ENCODE results near the gene ANKRD39. TPM values are rescaled to one million over a fixed set of nuclear protein-coding genes. Genes with fewer than 3 reads are reported as not detected.

The ANKRD39 gene
- total RNA-seq, 2 experiments from 2014 or later = 25.0 to 27.3 TPM

DNA sequence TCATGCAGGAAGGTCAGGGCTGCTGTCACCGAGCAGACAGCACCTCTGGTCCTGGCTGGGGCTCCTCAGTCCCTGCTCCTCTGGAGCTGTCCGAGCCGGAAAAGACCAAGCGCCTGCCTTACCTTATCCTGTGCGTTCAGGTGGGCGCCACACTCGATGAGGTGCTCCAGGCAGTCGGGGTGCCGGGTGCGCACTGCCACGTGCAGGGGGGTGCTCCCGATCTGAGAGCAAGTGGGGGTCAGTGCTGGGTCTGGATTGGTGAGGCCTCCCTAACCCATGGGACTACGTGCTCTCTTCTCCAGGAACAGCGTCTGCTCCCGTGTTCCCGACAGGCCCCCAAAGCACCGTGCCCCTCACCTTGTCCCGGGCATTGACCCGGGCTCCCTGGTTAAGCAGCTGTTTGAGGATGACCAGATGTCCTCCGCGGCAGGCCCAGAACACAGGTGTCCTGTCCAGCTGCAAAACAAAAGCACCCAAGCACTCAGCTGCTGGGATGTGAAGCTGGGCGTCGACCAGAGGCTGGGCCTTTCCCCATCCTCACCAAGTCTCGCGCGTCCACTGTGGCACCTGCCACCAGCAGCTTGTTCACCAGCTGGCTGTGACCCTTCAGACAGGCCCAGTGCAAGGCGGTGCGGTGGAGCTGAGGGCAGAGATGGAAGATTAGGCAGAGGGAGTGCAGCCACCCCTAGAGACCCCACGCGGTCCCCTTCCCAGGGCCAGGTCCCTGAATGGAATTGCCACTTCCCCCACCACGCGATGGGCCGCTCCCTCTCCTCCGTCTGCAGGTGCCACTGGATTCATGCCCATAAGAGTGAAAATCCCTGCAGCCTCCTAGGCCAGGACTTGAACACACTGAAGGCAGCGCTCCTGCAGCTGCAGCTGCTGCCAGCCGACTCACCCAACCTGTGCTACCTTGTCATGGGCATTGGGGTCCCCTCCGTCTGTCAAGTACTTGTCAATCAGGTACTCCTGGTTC lies 17.7 kb downstream of the ANKRD39 start:
- CTCF ChIA-PET = interaction anchor here (1.1 to 1.7 kb wide), 5 partner anchors 16 to 122 kb away, joined by 3 to 9 read pairs (median 5); partner anchors contain the start of gene ANKRD39
- intact Hi-C loops (cut with micrococcal nuclease) = loop anchor here (1.0 to 2.0 kb wide), 2 partner anchors 18 to 23 kb away; partner anchors contain the start of genes ANKRD39 and CNNM3
- Mint-ChIP-seq H3K27ac (no peak overlapping the region), H3K36me3 (ENCODE audit: low read depth) (peaks cover 12% of the 10 kb centered on the region), H3K9me3 (no peaks in the 10 kb centered on the region), H3K27me3 (ENCODE audit: low read depth) (no peaks in the 10 kb centered on the region), H3K4me3 (no peak overlapping the region), H3K4me1 (ENCODE audit: low read depth) (peaks cover 11% of the 10 kb centered on the region)
- DNase-seq = no peak

DNA sequence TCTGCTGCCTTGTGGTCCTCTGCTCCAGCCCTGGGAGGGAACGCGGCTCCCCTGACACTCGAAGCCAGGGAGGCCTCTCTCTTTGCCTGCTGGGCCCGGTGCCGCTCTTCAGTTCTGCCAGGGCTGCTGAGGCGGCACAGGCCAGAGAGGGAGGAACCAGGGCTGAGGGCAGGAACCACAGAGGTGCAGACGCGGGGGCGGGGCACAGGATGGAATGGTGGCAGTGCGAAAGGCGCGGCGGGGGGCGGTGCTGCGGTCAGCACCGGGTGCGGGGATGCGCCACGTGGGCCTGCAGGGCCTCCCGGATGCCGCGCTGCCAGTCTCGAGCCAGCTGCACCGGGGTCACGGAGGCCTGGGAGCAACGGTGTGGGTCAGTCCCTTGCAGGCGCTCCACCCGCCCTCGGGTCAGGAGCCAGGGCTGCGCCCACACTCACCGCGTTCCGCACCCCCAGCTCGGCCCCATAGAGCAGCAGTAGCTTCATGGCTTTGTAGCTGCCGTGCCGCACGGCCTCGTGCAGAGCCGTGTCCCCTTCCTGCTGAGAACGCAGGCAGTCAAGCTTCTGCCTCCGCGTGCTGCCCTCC lies 18.4 kb downstream of the ANKRD39 start:
- no peaks in the 10 kb centered on the region for H3K9me3 Mint-ChIP-seq
- intact Hi-C loops (cut with micrococcal nuclease) = loop anchor here (1.0 to 2.0 kb wide), 2 partner anchors 19 to 23 kb away; partner anchors contain the start of genes ANKRD39 and CNNM3
- no peak overlapping the region for H3K27ac Mint-ChIP-seq
- peaks cover 11% of the 10 kb centered on the region for H3K4me1 Mint-ChIP-seq (ENCODE audit: low read depth)
- no peaks in the 10 kb centered on the region for H3K27me3 Mint-ChIP-seq (ENCODE audit: low read depth)
- CTCF ChIA-PET = interaction anchor here (1.1 to 1.7 kb wide), 4 partner anchors 17 to 123 kb away, joined by 3 to 9 read pairs (median 6); partner anchors contain the start of gene ANKRD39
- DNase-seq = peak; percentile 89
- H3K36me3 Mint-ChIP-seq (ENCODE audit: low read depth) = peaks cover 9% of the 10 kb centered on the region
- peak overlapping the region; percentile 49 for H3K4me3 Mint-ChIP-seq

DNA sequence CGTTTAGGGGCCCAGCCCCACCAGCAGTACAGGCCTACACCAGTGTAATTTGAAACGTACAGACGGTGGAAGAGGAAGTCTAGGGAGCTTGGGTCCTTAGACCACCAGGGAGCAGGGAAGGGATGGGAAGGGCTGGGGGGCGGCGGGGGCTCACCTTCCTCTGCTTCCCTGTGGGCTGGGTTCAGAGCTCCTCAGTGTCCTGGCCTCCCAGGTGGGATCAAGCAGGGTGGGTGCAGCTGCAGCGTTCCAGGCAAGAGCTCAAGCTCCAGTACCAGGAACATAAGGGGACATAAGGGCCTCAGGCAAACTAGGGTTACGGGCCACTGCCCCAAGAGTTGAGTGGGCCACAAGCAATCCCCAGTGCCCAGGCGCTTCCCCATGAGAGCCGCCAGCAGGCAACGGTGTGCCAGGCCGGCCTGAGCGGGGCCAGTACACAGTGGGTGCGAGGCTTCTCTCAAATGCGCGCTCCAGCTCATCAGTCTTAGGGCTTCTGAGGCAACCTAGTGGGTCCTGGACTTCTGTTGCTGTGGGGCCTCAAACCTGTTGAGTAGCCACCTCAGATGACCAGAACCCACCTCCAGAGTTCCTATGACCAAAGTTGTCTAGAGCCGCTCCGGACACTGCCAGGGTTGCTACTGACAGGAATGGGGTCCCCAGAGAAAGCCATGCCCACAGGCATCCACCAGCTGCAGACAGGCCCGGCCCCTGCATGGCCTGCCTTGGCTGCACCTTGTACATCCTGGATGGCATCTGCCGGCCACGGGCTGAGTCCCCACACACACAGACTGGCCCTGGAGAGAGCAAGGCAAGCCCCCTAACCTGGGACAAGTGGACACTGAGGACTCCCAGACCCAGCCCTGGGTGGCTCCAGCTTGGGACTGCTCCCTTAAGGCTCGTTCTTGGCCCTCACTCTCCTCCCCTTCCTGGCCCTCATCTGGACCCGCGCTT lies 19.2 kb downstream of the ANKRD39 start:
- no peaks in the 10 kb centered on the region for H3K27me3 Mint-ChIP-seq (ENCODE audit: low read depth)
- peaks cover 11% of the 10 kb centered on the region for H3K4me1 Mint-ChIP-seq (ENCODE audit: low read depth)
- H3K27ac Mint-ChIP-seq = no peak overlapping the region
- peaks cover 11% of the 10 kb centered on the region for H3K36me3 Mint-ChIP-seq (ENCODE audit: low read depth)
- intact Hi-C loops (cut with micrococcal nuclease) = loop anchor here (1.0 to 2.0 kb wide), 2 partner anchors 20 to 22 kb away; partner anchors contain the start of genes ANKRD39 and CNNM3
- H3K9me3 Mint-ChIP-seq = no peaks in the 10 kb centered on the region
- CTCF ChIA-PET = no interaction called here
- no peak for DNase-seq
- H3K4me3 Mint-ChIP-seq = peak overlapping the region; percentile 49

DNA sequence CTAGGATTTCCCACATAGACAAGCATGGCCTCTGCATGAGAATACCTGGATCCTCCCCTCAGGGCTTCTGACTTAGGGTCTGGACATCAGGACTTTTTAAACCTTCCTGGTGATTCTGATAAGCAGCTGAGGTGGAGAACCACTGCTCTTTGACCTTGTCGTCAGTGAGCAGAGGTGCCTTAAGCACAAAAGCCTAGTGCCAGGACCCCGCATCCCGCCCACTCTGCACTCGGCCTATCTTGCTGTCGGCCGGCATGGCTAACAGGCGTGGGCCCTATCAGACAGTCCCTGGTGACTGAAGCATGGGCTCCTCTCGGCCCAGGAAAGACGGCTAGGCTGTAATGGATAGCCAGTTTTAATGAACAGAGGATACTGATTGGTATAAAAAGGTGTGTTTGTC lies 20.2 kb downstream of the ANKRD39 start:
- H3K27me3 Mint-ChIP-seq (ENCODE audit: low read depth) = no peaks in the 10 kb centered on the region
- no peaks in the 10 kb centered on the region for H3K9me3 Mint-ChIP-seq
- H3K27ac Mint-ChIP-seq = no peak overlapping the region
- H3K36me3 Mint-ChIP-seq (ENCODE audit: low read depth) = peaks cover 11% of the 10 kb centered on the region
- intact Hi-C loops (cut with micrococcal nuclease) = no loop called here
- H3K4me3 Mint-ChIP-seq = no peak overlapping the region
- CTCF ChIA-PET = no interaction called here
- no peak for DNase-seq
- peaks cover 11% of the 10 kb centered on the region for H3K4me1 Mint-ChIP-seq (ENCODE audit: low read depth)

DNA sequence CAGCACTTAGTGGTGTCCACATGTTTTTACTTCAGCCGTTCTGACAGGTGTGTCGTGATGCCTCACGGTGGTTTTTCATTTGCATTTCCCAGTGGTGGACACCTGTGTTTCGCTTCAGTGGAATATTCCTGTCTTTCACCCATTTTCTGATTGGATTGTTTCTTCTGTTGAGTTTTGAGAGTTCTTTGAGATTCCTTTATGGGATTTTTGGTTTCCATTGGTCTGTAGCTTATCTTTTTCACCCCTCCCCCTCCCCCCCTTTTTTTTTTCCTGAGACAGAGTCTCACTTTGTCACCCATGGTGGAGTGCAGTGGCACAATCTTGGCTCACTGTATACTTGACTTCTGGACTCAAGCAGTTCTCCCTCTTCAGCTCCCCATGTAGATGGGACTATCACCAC lies 22.0 kb downstream of the ANKRD39 start:
- CTCF ChIA-PET = interaction anchor here (0.6 kb wide), 2 partner anchors 115 to 221 kb away, joined by 3 read pairs; no protein-coding TSS in a partner anchor
- no peak for DNase-seq
- no peaks in the 10 kb centered on the region for H3K27me3 Mint-ChIP-seq (ENCODE audit: low read depth)
- H3K4me1 Mint-ChIP-seq (ENCODE audit: low read depth) = peaks cover 11% of the 10 kb centered on the region
- H3K36me3 Mint-ChIP-seq (ENCODE audit: low read depth) = peaks cover 12% of the 10 kb centered on the region
- H3K27ac Mint-ChIP-seq = no peak overlapping the region
- intact Hi-C loops (cut with micrococcal nuclease) = no loop called here
- no peaks in the 10 kb centered on the region for H3K9me3 Mint-ChIP-seq
- no peak overlapping the region for H3K4me3 Mint-ChIP-seq

DNA sequence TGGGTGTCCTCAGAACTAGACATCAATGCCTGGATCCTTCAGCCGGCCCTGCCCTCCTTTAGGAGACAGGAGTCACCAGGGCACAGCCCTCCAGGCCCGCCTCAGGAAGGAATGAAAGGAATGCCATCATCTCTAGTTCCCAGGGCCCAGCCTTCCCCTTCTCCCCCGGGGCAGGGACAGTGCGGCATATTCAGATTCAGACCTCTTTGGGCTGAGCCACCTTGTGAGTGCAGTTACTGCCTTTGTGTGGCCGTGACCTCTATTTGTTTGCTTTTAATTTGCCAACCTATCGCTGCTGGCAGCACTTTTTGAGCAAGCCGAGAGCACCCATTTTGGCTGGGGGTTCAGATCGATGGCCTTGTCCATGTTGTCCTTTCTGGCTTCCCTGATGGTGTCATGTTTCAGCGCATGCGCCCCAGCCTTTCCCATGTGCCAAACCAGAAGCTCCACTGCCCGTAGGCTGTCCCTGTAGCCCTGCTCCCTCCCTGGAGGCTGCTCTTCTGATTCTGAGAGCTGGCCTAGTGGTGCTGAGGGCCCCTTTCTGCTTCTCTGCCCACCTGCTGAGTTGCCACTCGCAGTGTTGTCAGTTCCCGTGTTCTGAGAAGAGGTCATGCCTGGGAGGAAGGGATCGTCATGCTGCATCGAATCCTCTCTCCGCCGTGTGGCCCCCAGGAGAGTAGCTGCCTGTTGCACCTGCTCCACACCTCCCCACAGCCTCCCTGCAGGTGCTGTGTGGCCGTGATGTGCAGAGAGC lies 24.9 kb downstream of the ANKRD39 start:
- CTCF ChIA-PET = interaction anchor here (0.8 to 1.6 kb wide), 2 partner anchors 25 to 29 kb away, joined by 4 to 10 read pairs; partner anchors contain the start of gene ANKRD39
- H3K9me3 Mint-ChIP-seq = no peaks in the 10 kb centered on the region
- H3K4me3 Mint-ChIP-seq = no peak overlapping the region
- H3K36me3 Mint-ChIP-seq (ENCODE audit: low read depth) = peaks cover 10% of the 10 kb centered on the region
- H3K4me1 Mint-ChIP-seq (ENCODE audit: low read depth) = no peaks in the 10 kb centered on the region
- no peak overlapping the region for H3K27ac Mint-ChIP-seq
- DNase-seq = no peak
- no peaks in the 10 kb centered on the region for H3K27me3 Mint-ChIP-seq (ENCODE audit: low read depth)
- intact Hi-C loops (cut with micrococcal nuclease) = no loop called here

DNA sequence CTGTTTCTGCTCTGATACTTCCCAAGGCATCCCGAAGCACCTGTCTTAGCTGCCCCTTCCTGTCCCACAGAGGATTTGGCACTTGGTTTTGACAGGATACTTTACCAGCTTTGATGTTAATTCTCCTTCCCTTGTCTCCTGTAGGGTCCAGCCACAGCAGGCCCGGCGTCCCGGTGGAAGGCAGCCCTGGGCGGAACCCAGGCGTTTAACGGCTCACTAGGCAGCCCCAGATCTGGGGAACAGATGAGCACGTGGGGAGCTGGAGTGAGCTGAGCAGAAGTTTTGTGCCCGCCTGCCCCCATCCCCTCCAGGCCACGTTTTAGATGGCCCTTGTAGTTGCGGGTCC lies 25.4 kb downstream of the ANKRD39 start:
- CTCF ChIA-PET = interaction anchor here (0.8 kb wide), 1 partner anchor 30 kb away, joined by 4 read pairs; no protein-coding TSS in a partner anchor
- no peaks in the 10 kb centered on the region for H3K27me3 Mint-ChIP-seq (ENCODE audit: low read depth)
- H3K4me1 Mint-ChIP-seq (ENCODE audit: low read depth) = no peaks in the 10 kb centered on the region
- DNase-seq = no peak
- no peak overlapping the region for H3K27ac Mint-ChIP-seq
- no peak overlapping the region for H3K4me3 Mint-ChIP-seq
- H3K36me3 Mint-ChIP-seq (ENCODE audit: low read depth) = peaks cover 10% of the 10 kb centered on the region
- intact Hi-C loops (cut with micrococcal nuclease) = no loop called here
- H3K9me3 Mint-ChIP-seq = no peaks in the 10 kb centered on the region

DNA sequence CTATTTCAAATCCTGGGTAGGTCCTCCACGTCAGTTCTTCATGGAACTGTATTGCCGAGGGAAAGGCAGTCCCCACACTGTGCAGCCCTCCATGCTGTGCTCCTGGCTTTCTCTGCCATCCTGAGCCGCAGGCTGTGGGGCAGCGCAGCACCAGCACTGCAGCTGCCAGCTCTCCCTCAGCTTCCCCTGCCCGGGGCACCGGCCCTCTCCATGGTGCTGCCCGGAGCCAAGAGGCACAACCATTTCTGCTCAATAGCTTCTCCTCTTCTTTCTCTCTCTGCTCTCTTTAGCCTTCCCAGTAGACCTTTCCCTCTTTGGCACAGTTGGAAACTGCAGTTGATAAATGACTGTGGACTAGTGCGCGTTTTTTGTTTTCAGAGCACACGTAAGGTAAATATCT lies 26.1 kb downstream of the ANKRD39 start:
- Mint-ChIP-seq H3K4me1 (ENCODE audit: low read depth) (no peaks in the 10 kb centered on the region), H3K27ac (no peak overlapping the region), H3K27me3 (ENCODE audit: low read depth) (no peaks in the 10 kb centered on the region), H3K9me3 (no peaks in the 10 kb centered on the region), H3K36me3 (ENCODE audit: low read depth) (peaks cover 11% of the 10 kb centered on the region), H3K4me3 (no peak overlapping the region)
- intact Hi-C loops (cut with micrococcal nuclease) = no loop called here
- DNase-seq = no peak
- CTCF ChIA-PET = no interaction called here

DNA sequence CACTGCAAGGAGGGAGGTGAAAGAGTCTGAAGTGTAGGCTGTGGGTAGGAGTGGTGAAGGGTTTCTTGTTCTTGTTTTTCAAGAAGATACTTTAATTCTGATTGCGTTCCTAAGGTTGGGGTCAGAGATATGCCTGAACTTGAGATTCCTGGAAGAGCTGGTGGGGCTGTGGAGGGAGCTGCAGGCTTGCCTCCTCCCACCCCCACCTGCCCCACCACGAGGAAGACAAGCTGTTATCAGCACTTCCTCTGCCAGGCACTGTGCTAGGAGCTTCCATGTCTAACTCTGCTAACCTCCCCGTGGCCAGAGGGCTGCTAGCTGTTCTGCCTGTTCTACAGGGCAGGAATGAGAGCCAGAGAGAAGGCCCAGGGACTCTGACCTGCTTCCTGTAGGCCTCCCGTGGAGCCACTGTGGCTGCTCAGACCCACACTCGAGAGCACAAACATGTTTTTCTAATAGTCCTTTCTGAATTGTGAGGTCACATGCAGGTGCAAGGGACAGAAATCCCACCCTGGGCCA lies 27.7 kb downstream of the ANKRD39 start:
- no peak overlapping the region for H3K4me3 Mint-ChIP-seq
- H3K27me3 Mint-ChIP-seq (ENCODE audit: low read depth) = no peaks in the 10 kb centered on the region
- intact Hi-C loops (cut with micrococcal nuclease) = no loop called here
- no peaks in the 10 kb centered on the region for H3K4me1 Mint-ChIP-seq (ENCODE audit: low read depth)
- H3K36me3 Mint-ChIP-seq (ENCODE audit: low read depth) = peaks cover 11% of the 10 kb centered on the region
- no peaks in the 10 kb centered on the region for H3K9me3 Mint-ChIP-seq
- no peak overlapping the region for H3K27ac Mint-ChIP-seq
- no peak for DNase-seq
- CTCF ChIA-PET = no interaction called here

DNA sequence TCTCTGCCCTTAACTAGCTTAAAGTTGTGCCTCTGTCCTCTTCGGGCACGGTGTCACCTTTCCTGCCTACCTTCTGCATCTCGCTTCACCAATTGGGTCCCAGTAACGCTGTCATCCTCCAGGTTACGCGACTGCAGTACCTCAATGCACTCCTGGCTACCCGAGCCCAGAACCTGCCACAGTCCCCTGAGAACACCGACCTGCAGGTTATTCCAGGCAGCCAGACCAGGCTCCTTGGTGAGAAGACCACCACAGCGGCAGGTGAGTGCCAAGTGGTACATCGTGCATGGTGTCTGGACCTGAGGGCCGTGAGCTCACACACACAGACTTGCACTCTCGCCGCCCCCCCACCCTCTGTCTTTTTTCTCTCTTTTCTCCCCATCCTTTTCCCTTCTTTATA lies 28.9 kb downstream of the ANKRD39 start:
- Mint-ChIP-seq H3K27me3 (ENCODE audit: low read depth) (no peaks in the 10 kb centered on the region), H3K36me3 (ENCODE audit: low read depth) (peaks cover 9% of the 10 kb centered on the region), H3K4me3 (no peak overlapping the region), H3K9me3 (no peaks in the 10 kb centered on the region), H3K4me1 (ENCODE audit: low read depth) (no peaks in the 10 kb centered on the region), H3K27ac (no peak overlapping the region)
- no peak for DNase-seq
- intact Hi-C loops (cut with micrococcal nuclease) = no loop called here
- CTCF ChIA-PET = interaction anchor here (0.6 kb wide), 1 partner anchor 22 kb away, joined by 3 read pairs; no protein-coding TSS in a partner anchor

DNA sequence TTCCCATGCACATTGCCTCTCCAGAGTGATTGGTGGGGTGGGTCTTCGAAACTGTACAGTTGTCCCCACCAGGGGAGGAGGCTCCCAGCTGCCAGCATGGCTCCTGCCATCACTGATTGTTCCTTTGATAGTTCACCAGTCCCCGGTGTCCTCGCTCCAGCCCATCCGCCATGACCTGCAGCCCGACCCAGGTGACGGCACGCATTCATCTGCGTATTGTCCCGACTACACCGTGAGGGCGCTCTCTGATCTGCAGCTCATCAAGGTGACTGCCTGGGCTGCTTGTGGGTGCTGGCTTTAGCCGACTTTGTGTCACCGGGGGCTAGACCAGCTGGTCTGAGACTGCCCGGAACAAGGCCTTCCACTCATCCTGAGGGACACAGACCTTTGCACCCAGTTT lies 29.4 kb downstream of the ANKRD39 start:
- Mint-ChIP-seq H3K4me3 (no peak overlapping the region), H3K27ac (no peak overlapping the region)
- intact Hi-C loops (cut with micrococcal nuclease) = no loop called here

More for the DNA sequence above, 29.4 kb downstream of the ANKRD39 start:
- no peak for DNase-seq
- Mint-ChIP-seq H3K36me3 (ENCODE audit: low read depth) (peaks cover 9% of the 10 kb centered on the region), H3K9me3 (no peaks in the 10 kb centered on the region), H3K4me1 (ENCODE audit: low read depth) (no peaks in the 10 kb centered on the region), H3K27me3 (ENCODE audit: low read depth) (no peaks in the 10 kb centered on the region)
- CTCF ChIA-PET = interaction anchor here (0.6 kb wide), 1 partner anchor 22 kb away, joined by 3 read pairs; no protein-coding TSS in a partner anchor
